K562 (cell line): Measurements from ENCODE around the gene COX4I2. TPM values are rescaled to one million over a fixed set of nuclear protein-coding genes. Genes with fewer than 3 reads are reported as not detected.

ENCODE experiments used
- ILF3 ChIP-seq: fragments of 450-650 bp; IDR thresholded peaks from 2 replicates; pipeline ENCODE4 v1.6.1; 2018; ENCODE audit warnings: antibody characterized with exemption, mild to moderate bottlenecking, moderate library complexity, borderline replicate concordance
- KLF10 ChIP-seq: fragments of 250-450 bp; sonication (Bioruptor Pico); IDR thresholded peaks from 2 replicates; pipeline ENCODE4 v1.6.1; 2021; ENCODE audit warnings: matching md5 sums
- NFE2 ChIP-seq: IDR thresholded peaks from 2 replicates; pipeline ENCODE4 v1.6.1; 2014; ENCODE audit warnings: antibody characterized with exemption, low read depth
- PBX2 ChIP-seq, 2 experiments: IDR thresholded peaks in 1 of 2; conservative IDR thresholded peaks in 1 of 2; 2 replicates each; pipeline ENCODE4 v1.6.1; 2016; ENCODE audit warnings: low read depth in 2 of 2, mild to moderate bottlenecking in 1 of 2, missing compliant biosample characterization in 1 of 2, missing genetic modification characterization in 1 of 2, moderate library complexity in 1 of 2
- PCBP2 ChIP-seq: fragments of 200-400 bp; formaldehyde crosslinking; IDR thresholded peaks from 2 replicates; pipeline ENCODE4 v1.6.1; 2018; ENCODE audit warnings: low read length, low read depth, mild to moderate bottlenecking, moderate library complexity; ENCODE audit not compliant: poor library complexity, severe bottlenecking
- POLR3G ChIP-seq: IDR thresholded peaks from 2 replicates; pipeline ENCODE4 v1.6.1; 2011; ENCODE audit not compliant: insufficient read length, insufficient replicate concordance; ENCODE audit errors: extremely low read depth
- RREB1 ChIP-seq: fragments of 250-450 bp; sonication (Bioruptor Pico); IDR thresholded peaks from 2 replicates; pipeline ENCODE4 v1.4.0; 2020
- ZBTB5 ChIP-seq: fragments of 450-650 bp; IDR thresholded peaks from 2 replicates; pipeline ENCODE4 v1.6.1; 2017; ENCODE audit warnings: antibody characterized with exemption
- ZNF121 ChIP-seq: sonication (generic); formaldehyde crosslinking; conservative IDR thresholded peaks from 2 replicates; pipeline ENCODE4 v1.8.0; 2022; ENCODE audit warnings: missing genetic modification reagents
- ZNF3 ChIP-seq: fragments of 250-450 bp; sonication (Bioruptor Pico); IDR thresholded peaks from 2 replicates; pipeline ENCODE4 v1.5.0; 2021; ENCODE audit warnings: mild to moderate bottlenecking, moderate library complexity
- ZNF639 ChIP-seq, 2 experiments: fragments of 200-800 bp in 1 of 2; sonication (Bioruptor generic) in 1 of 2; sonication (generic) in 1 of 2; formaldehyde crosslinking in 1 of 2; IDR thresholded peaks in 1 of 2; conservative IDR thresholded peaks in 1 of 2; 2 replicates each; pipeline versions ENCODE4 v1.5.0 to v1.6.1; 2016 to 2020; ENCODE audit warnings: missing compliant biosample characterization in 1 of 2, missing genetic modification characterization in 1 of 2, missing genetic modification reagents in 1 of 2
- ZNF644 ChIP-seq: fragments of 200-800 bp; sonication (Bioruptor generic); IDR thresholded peaks from 2 replicates; pipeline ENCODE4 v1.6.1; 2016; ENCODE audit warnings: low read depth, missing genetic modification characterization, missing compliant biosample characterization
- ZNF699 ChIP-seq: fragments of 250-450 bp; sonication (Bioruptor Pico); IDR thresholded peaks from 2 replicates; pipeline ENCODE4 v1.8.0; 2021; ENCODE audit warnings: mild to moderate bottlenecking, moderate library complexity; ENCODE audit not compliant: insufficient replicate concordance
- ZNF764 ChIP-seq: fragments of 250-450 bp; sonication (Bioruptor Pico); IDR thresholded peaks from 2 replicates; pipeline ENCODE4 v1.4.0; 2020; ENCODE audit warnings: low read depth, mild to moderate bottlenecking, moderate library complexity
- polyA plus RNA-seq, 8 experiments: library from polyadenylated mRNA; depleted of rRNA in 4 of 8; stranded (reverse) in 5 of 8; unstranded in 3 of 8; fragments of >200 nt; fragmentation: Nextera tagmentation in 2 of 8; fragmentation: Illumina TruSeq in 1 of 8; extraction: Ambion mirVana in 2 of 8; extraction: Trizol in 1 of 8; gene quantifications; 2 replicates each; pipeline versions ENCODE4 v1.2.1 to v1.2.3, GENCODE V29; 2011 to 2014; ENCODE audit warnings: inconsistent platforms in 1 of 8, missing spikeins in 1 of 8
- total RNA-seq, 7 experiments: library from RNA; depleted of rRNA in 6 of 7; stranded (reverse); fragments of >200 nt in 6 of 7; fragmentation: Illumina TruSeq in 2 of 7; extraction: Trizol in 2 of 7; gene quantifications; 2 replicates each; pipeline versions ENCODE4 v1.2.1 to v1.2.3, GENCODE V29; 2011 to 2021; ENCODE audit warnings: low replicate concordance in 1 of 7

The COX4I2 gene
- total and polyA plus RNA-seq, 9 of the 15 experiments (the other 6 are each of a cell fraction or from before 2014, with no cell fraction given): not detected

- TF ChIP-seq NFE2 (no peak), ZBTB5 (no peak), ZNF639 (CRISPR knock-in tag; conservative IDR thresholded peaks at IDR 0.05 in 1 of 2, IDR thresholded peaks at IDR 0.05 in 1 of 2) (no peak), ZNF121 (no peak), ZNF3 (CRISPR knock-in tag) (no peak), ZNF764 (CRISPR knock-in tag) (no peak), PCBP2 (no peak), ILF3 (no peak), RREB1 (CRISPR knock-in tag) (no peak), KLF10 (CRISPR knock-in tag) (no peak), ZNF644 (tag) (no peak), POLR3G (no peak), ZNF699 (CRISPR knock-in tag) (no peak), PBX2 (CRISPR knock-in tag; IDR thresholded peaks at IDR 0.05; ENCODE audit: low read depth) (no peak), PBX2 (tag; conservative IDR thresholded peaks at IDR 0.05; ENCODE audit: low read depth) (peak; percentile 75)
These were observed 33.7 kb upstream of the COX4I2 start (continued) for GRCh38 chr20:31603822-31604566.
